ENCODE measurements around the gene TRAF7. TPM values are rescaled to one million over a fixed set of nuclear protein-coding genes. Genes with fewer than 3 reads are reported as not detected.
A peak's percentile ranks its signal among the peaks of the same experiment; 100 is the strongest.

The TRAF7 gene
- polyA plus RNA-seq, 1 donor: 63.3 TPM

DNA sequence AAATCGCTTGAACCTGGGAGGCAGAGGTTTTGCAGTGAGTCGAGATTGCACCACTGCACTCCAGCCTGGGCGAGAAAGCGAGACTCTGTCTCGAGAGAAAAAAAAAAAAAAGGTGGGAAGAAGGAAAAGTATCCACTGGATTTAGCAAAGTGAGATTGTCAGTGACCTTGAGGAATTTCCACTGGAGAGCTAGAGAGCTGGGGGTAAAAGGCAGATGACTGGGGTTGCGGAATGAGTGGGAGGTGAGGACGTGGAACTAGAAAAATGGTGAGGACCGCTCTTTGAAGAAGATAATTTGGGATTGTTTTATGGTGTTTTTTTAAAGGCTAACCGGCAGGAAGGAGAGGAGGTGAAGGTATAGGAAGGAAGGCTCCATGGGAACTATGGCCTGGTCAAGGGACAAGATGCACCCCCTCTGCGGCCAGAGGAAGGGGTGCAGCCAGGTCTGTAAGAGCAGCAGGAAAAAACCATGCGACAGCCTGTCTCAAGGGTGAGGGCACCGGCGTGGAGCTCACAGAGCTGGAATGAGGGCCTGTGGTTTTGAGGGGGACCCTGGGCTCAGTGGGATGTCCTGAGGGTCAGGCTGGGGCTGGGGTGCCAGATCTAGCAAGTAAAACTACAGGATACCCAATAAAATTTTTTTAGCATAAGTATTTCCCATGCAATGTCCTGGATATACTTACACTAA lies 49.0 kb downstream of the TRAF7 start:
- peaks cover 29% of the 10 kb centered on the region for H3K36me3 ChIP-seq (ENCODE audit: control insufficient read depth, insufficient read depth, low read length)
- peaks cover 5% of the 10 kb centered on the region for H3K9me3 ChIP-seq (ENCODE audit: control insufficient read depth, low read depth, low read length)
- no peak overlapping the region for H3K27ac ChIP-seq (ENCODE audit: low read length)
- WGBS (ENCODE audit: insufficient coverage, low lambda C conversion rate): 76% methylated on average over 3 of the region's 13 CpGs
- H3K27me3 ChIP-seq (ENCODE audit: control insufficient read depth, insufficient read depth, low read length): peaks cover 12% of the 10 kb centered on the region
- DNase-seq: no peak
- peak overlapping the region; percentile 93 for H3K4me3 ChIP-seq (ENCODE audit: low read length)
- peaks cover 11% of the 10 kb centered on the region for H3K4me1 ChIP-seq (ENCODE audit: control insufficient read depth, insufficient read depth, low read length)

GRCh38 chr16:2205104-2205966 lies 49.8 kb downstream of the TRAF7 start, which contains the start of gene MLST8:
Gene MLST8, plus strand, starts transcription at chr16:2205454. Its CDS starts 632 bp downstream, at chr16:2206086.
- WGBS (ENCODE audit: insufficient coverage, low lambda C conversion rate): no CpG with 5 or more reads among the region's 93 CpGs
- peak within 1 kb of the TSS; percentile 93 for H3K27ac ChIP-seq (ENCODE audit: low read length)
- peak within 1 kb of the TSS; percentile 93 for H3K4me3 ChIP-seq (ENCODE audit: low read length)

DNA sequence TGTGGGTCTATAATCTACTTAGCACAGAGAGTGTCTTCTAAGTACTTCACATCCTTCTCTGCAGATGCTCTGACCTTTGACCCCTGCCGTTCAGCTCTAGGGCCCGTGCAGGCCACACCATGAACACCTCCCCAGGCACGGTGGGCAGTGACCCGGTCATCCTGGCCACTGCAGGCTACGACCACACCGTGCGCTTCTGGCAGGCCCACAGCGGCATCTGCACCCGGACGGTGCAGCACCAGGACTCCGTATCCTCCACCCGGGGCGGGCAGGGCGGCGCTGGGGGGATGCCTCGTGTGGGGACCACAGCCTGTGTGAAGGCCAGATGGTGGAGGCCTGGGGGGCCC lies 50.4 kb downstream of the TRAF7 start:
- no peak for DNase-seq
- Histone ChIP-seq H3K27me3 (ENCODE audit: control insufficient read depth, insufficient read depth, low read length) (no peaks in the 10 kb centered on the region), H3K9me3 (ENCODE audit: control insufficient read depth, low read depth, low read length) (peaks cover 5% of the 10 kb centered on the region), H3K36me3 (ENCODE audit: control insufficient read depth, insufficient read depth, low read length) (peaks cover 34% of the 10 kb centered on the region), H3K27ac (ENCODE audit: low read length) (peak overlapping the region; percentile 93), H3K4me3 (ENCODE audit: low read length) (peak overlapping the region; percentile 93), H3K4me1 (ENCODE audit: control insufficient read depth, insufficient read depth, low read length) (peaks cover 11% of the 10 kb centered on the region)
- no CpG with 5 or more reads among the region's 16 CpGs for WGBS (ENCODE audit: insufficient coverage, low lambda C conversion rate)

More at GRCh38 chr16:2205104-2205966, 49.8 kb downstream of the TRAF7 start, which contains the start of gene MLST8:
- Histone ChIP-seq H3K27me3 (ENCODE audit: control insufficient read depth, insufficient read depth, low read length) (peaks cover 5% of the 10 kb centered on the region), H3K36me3 (ENCODE audit: control insufficient read depth, insufficient read depth, low read length) (peaks cover 32% of the 10 kb centered on the region), H3K9me3 (ENCODE audit: control insufficient read depth, low read depth, low read length) (peaks cover 5% of the 10 kb centered on the region), H3K4me1 (ENCODE audit: control insufficient read depth, insufficient read depth, low read length) (peaks cover 11% of the 10 kb centered on the region)
- peak; percentile 78 to 93 for DNase-seq

GRCh38 chr16:2206420-2206779 lies 50.8 kb downstream of the TRAF7 start:
- H3K9me3 ChIP-seq (ENCODE audit: control insufficient read depth, low read depth, low read length): peaks cover 5% of the 10 kb centered on the region
- no peak overlapping the region for H3K27ac ChIP-seq (ENCODE audit: low read length)
- H3K36me3 ChIP-seq (ENCODE audit: control insufficient read depth, insufficient read depth, low read length): peaks cover 36% of the 10 kb centered on the region
- H3K4me3 ChIP-seq (ENCODE audit: low read length): peak overlapping the region; percentile 93
- H3K27me3 ChIP-seq (ENCODE audit: control insufficient read depth, insufficient read depth, low read length): no peaks in the 10 kb centered on the region
- DNase-seq: no peak
- peaks cover 11% of the 10 kb centered on the region for H3K4me1 ChIP-seq (ENCODE audit: control insufficient read depth, insufficient read depth, low read length)
- 52% methylated on average over 2 of the region's 18 CpGs for WGBS (ENCODE audit: insufficient coverage, low lambda C conversion rate)

- Histone ChIP-seq H3K36me3 (ENCODE audit: control insufficient read depth, insufficient read depth, low read length) (peaks cover 36% of the 10 kb centered on the region), H3K27ac (ENCODE audit: low read length) (no peak overlapping the region), H3K4me3 (ENCODE audit: low read length) (no peak overlapping the region), H3K27me3 (ENCODE audit: control insufficient read depth, insufficient read depth, low read length) (no peaks in the 10 kb centered on the region), H3K4me1 (ENCODE audit: control insufficient read depth, insufficient read depth, low read length) (peaks cover 12% of the 10 kb centered on the region), H3K9me3 (ENCODE audit: control insufficient read depth, low read depth, low read length) (peaks cover 5% of the 10 kb centered on the region)
- no CpG with 5 or more reads among the region's 23 CpGs for whole genome bisulfite sequencing (ENCODE audit: insufficient coverage, low lambda C conversion rate)
- DNase-seq: no peak
Measured at GRCh38 chr16:2206780-2207433, 51.3 kb downstream of the TRAF7 start.

DNA sequence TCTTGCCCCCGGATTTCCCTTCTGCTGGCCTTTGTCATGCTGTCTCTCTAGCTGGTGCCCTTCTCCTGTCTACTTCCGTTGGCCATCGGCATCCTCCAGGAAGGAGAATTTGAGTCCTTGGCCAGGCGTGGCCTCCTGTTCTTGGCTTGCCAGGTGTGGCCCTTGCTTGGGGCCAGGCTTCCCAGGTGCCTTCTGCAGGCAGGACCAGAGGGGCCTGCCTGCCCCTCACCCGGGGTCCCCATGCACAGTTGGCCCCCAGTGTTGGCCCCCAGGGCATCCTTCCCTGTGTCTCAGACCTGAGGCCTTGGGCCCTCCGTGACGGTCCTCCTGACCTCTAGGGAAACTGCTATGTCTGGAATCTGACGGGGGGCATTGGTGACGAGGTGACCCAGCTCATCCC lies 52.3 kb downstream of the TRAF7 start:
- Histone ChIP-seq H3K4me1 (ENCODE audit: control insufficient read depth, insufficient read depth, low read length) (peaks cover 20% of the 10 kb centered on the region), H3K27me3 (ENCODE audit: control insufficient read depth, insufficient read depth, low read length) (no peaks in the 10 kb centered on the region), H3K4me3 (ENCODE audit: low read length) (no peak overlapping the region), H3K27ac (ENCODE audit: low read length) (no peak overlapping the region), H3K36me3 (ENCODE audit: control insufficient read depth, insufficient read depth, low read length) (peaks cover 41% of the 10 kb centered on the region), H3K9me3 (ENCODE audit: control insufficient read depth, low read depth, low read length) (peaks cover 5% of the 10 kb centered on the region)
- no peak for DNase-seq
- no CpG with 5 or more reads among the region's 9 CpGs for WGBS (ENCODE audit: insufficient coverage, low lambda C conversion rate)

DNA sequence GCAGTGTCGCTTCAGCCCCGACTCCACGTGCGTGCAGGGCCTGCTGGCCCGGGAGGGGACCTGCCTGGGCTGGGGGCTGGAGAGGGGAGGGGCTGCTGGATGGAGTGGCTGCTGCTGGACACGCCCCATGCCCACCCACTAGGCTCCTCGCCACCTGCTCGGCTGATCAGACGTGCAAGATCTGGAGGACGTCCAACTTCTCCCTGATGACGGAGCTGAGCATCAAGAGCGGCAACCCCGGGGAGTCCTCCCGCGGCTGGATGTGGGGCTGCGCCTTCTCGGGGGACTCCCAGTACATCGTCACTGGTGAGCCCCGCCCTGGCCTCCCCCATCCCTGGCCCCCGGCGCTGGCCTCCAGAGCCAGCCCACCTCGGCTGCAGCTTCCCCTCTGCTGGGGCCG lies 52.7 kb downstream of the TRAF7 start:
- DNase-seq: no peak
- peaks cover 4% of the 10 kb centered on the region for H3K9me3 ChIP-seq (ENCODE audit: control insufficient read depth, low read depth, low read length)
- peaks cover 25% of the 10 kb centered on the region for H3K4me1 ChIP-seq (ENCODE audit: control insufficient read depth, insufficient read depth, low read length)
- no peaks in the 10 kb centered on the region for H3K27me3 ChIP-seq (ENCODE audit: control insufficient read depth, insufficient read depth, low read length)
- no CpG with 5 or more reads among the region's 23 CpGs for WGBS (ENCODE audit: insufficient coverage, low lambda C conversion rate)
- H3K4me3 ChIP-seq (ENCODE audit: low read length): no peak overlapping the region
- no peak overlapping the region for H3K27ac ChIP-seq (ENCODE audit: low read length)
- H3K36me3 ChIP-seq (ENCODE audit: control insufficient read depth, insufficient read depth, low read length): peaks cover 41% of the 10 kb centered on the region

- WGBS (ENCODE audit: insufficient coverage, low lambda C conversion rate): no CpG with 5 or more reads among the region's 9 CpGs
- peaks cover 41% of the 10 kb centered on the region for H3K36me3 ChIP-seq (ENCODE audit: control insufficient read depth, insufficient read depth, low read length)
- peaks cover 26% of the 10 kb centered on the region for H3K4me1 ChIP-seq (ENCODE audit: control insufficient read depth, insufficient read depth, low read length)
- H3K27ac ChIP-seq (ENCODE audit: low read length): no peak overlapping the region
- H3K27me3 ChIP-seq (ENCODE audit: control insufficient read depth, insufficient read depth, low read length): no peaks in the 10 kb centered on the region
- peaks cover 2% of the 10 kb centered on the region for H3K9me3 ChIP-seq (ENCODE audit: control insufficient read depth, low read depth, low read length)
- H3K4me3 ChIP-seq (ENCODE audit: low read length): no peak overlapping the region
- no peak for DNase-seq
Measured at GRCh38 chr16:2208772-2209171, 53.2 kb downstream of the TRAF7 start.

DNA sequence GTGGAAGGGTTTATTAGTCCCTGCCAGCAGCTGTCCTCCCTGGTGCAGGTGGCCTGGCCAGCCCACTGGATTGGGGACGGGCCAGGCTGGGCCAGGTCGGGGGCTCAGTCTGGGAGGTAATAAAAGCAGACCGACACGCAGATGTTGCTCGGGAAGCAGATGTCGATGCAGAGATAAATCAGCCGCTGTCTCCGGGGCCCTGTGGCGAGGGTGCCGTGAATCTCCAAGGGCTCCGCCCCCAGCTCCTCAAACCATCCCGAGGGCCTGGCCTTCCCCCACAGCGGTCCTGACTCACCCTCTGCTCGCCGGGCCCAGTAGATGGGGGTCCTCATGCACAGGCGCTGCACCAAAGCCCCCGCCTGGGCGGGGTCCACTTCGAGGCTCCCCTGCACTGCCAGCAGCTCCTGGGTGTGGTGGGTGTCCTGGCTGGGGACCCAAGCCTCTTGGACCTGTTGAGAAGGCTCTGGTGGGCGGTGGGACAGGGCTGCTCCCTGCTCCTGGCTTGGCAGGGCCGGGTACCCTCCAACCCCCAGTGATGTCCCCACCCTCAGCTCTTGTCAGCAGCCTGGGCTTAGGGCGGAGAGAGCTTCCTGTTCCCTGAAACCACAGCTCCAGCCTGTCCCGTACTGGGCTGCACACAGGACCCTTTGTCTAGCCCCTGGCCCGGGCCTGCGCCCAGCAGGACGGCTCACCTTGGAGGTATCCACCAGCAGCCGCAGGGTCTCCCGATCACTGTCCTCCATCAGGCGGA lies 53.9 kb downstream of the TRAF7 start:
- no peaks in the 10 kb centered on the region for H3K27me3 ChIP-seq (ENCODE audit: control insufficient read depth, insufficient read depth, low read length)
- no peak overlapping the region for H3K4me3 ChIP-seq (ENCODE audit: low read length)
- no peak for DNase-seq
- peaks cover 26% of the 10 kb centered on the region for H3K4me1 ChIP-seq (ENCODE audit: control insufficient read depth, insufficient read depth, low read length)
- WGBS (ENCODE audit: insufficient coverage, low lambda C conversion rate): no CpG with 5 or more reads among the region's 29 CpGs
- peaks cover 2% of the 10 kb centered on the region for H3K9me3 ChIP-seq (ENCODE audit: control insufficient read depth, low read depth, low read length)
- H3K36me3 ChIP-seq (ENCODE audit: control insufficient read depth, insufficient read depth, low read length): peaks cover 41% of the 10 kb centered on the region
- H3K27ac ChIP-seq (ENCODE audit: low read length): no peak overlapping the region

GRCh38 chr16:2210009-2210332 lies 54.4 kb downstream of the TRAF7 start:
- WGBS (ENCODE audit: insufficient coverage, low lambda C conversion rate): no CpG with 5 or more reads among the region's 17 CpGs
- Histone ChIP-seq H3K27me3 (ENCODE audit: control insufficient read depth, insufficient read depth, low read length) (no peaks in the 10 kb centered on the region), H3K4me1 (ENCODE audit: control insufficient read depth, insufficient read depth, low read length) (peaks cover 23% of the 10 kb centered on the region), H3K9me3 (ENCODE audit: control insufficient read depth, low read depth, low read length) (peaks cover 2% of the 10 kb centered on the region), H3K36me3 (ENCODE audit: control insufficient read depth, insufficient read depth, low read length) (peaks cover 41% of the 10 kb centered on the region), H3K4me3 (ENCODE audit: low read length) (no peak overlapping the region), H3K27ac (ENCODE audit: low read length) (no peak overlapping the region)
- DNase-seq: no peak

Data from large intestine (tissue), 3 donors.